ENCODE results near the gene TOMT. TPM values are rescaled to one million over a fixed set of nuclear protein-coding genes. Genes with fewer than 3 reads are reported as not detected.

TOMT gene
- total RNA-seq, 2 experiments from 2014 or later: not detected

DNA sequence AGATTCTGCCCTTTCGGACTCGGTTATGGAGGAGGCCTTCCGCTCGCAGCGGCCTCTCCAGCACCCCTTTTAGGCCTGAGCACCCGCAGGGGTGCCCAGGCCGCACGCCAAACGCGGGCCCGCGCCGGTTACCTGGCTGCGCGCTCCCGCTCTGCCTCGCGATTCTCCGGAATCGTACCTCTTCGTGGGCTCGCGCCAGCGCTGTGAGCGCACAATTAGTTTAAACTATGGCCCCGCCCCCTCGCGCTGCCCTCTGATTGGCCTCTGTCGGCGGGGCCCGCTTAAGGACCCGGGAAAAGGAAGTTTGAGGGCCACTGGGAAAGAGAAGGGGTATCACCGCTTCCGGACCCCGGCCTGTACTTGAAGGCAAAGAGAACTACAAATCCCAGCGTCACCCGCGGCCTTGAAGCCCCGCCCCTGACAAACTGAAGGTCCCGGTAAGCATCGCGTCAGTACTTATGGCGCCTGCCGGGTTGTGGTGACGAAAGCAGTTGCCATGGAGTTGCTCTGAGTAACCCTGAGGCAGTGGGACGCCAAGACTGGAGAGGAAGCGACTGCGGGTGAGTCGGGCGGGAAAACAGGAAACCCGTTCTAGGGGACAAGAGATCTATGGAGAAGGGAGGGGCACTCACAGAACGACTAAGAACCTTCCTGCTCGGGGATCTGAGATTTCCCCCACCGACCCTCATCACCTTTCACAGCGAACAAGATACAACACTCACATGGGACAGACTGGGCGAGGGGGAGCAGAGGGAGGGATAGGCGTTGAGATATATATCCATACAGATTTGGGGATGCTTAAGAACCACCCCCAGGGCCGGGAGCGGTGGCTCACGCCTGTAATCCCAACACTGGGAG lies 25.2 kb upstream of the TOMT start, which contains the start of the genes LRRC51 and NUMA1:
TSS of gene LRRC51 (plus strand) at position 525 of the 858 bp plus-strand sequence. CDS start 8,234 bp downstream, outside the sequence.
TSS of gene NUMA1 (minus strand) at position 217 of the 858 bp plus-strand sequence. CDS start 44,599 bp downstream, outside the sequence.
- DNase-seq (peak; percentile 100), ATAC-seq (peak; percentile 93)
- CTCF ChIA-PET: interaction anchor here (1.0 to 2.4 kb wide), 4 partner anchors 10 to 55 kb away, joined by 6 to 26 read pairs (median 15); no protein-coding TSS in a partner anchor
- POLR2A ChIA-PET: interaction anchor here (0.8 to 3.4 kb wide), 6 partner anchors 10 to 71 kb away, joined by 3 to 15 read pairs (median 4); no protein-coding TSS in a partner anchor
- H3K4me3 Mint-ChIP-seq: peak within 1 kb of the TSS; percentile 99
- no peaks in the 10 kb centered on the region for H3K27me3 Mint-ChIP-seq
- H3K4me1 Mint-ChIP-seq (ENCODE audit: low read depth): peaks cover 34% of the 10 kb centered on the region
- no peaks in the 10 kb centered on the region for H3K9me3 Mint-ChIP-seq
- TF ChIP-seq, protein P1, sequence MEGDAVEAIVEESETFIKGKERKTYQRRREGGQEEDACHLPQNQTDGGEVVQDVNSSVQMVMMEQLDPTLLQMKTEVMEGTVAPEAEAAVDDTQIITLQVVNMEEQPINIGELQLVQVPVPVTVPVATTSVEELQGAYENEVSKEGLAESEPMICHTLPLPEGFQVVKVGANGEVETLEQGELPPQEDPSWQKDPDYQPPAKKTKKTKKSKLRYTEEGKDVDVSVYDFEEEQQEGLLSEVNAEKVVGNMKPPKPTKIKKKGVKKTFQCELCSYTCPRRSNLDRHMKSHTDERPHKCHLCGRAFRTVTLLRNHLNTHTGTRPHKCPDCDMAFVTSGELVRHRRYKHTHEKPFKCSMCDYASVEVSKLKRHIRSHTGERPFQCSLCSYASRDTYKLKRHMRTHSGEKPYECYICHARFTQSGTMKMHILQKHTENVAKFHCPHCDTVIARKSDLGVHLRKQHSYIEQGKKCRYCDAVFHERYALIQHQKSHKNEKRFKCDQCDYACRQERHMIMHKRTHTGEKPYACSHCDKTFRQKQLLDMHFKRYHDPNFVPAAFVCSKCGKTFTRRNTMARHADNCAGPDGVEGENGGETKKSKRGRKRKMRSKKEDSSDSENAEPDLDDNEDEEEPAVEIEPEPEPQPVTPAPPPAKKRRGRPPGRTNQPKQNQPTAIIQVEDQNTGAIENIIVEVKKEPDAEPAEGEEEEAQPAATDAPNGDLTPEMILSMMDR (IDR thresholded peaks at IDR 0.05): no peak
- peaks cover 19% of the 10 kb centered on the region for H3K36me3 Mint-ChIP-seq (ENCODE audit: low read depth)
- intact Hi-C loops (cut with micrococcal nuclease): loop anchor here (1.0 to 5.0 kb wide), 2 partner anchors 32 to 38 kb away; partner anchors contain the start of gene ANAPC15
- peak within 1 kb of the TSS; percentile 99 for H3K27ac Mint-ChIP-seq

DNA sequence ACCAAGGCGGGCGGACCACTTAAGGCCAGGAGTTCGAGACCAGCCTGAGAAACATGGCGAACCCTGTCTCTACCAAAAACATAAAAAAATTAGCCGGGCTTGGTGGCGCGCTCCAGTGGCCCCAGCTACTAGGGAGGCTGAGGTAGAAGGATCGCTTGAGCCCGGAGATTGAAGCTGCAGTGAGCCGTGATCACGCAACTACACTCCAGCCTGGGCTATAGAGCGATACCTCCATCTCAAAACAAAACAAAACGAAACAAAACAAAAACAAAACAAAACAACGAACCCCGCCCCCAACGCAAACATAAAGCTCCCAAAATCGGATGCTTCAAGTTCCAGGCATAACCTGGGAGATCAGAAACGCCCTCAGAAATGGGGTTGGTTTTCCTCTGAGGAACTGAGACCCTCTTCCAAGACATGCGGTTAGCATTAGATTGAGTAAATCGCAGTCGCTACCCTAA lies 24.5 kb upstream of the TOMT start:
- Mint-ChIP-seq H3K27ac (peak overlapping the region; percentile 99), H3K27me3 (no peaks in the 10 kb centered on the region), H3K36me3 (ENCODE audit: low read depth) (peaks cover 21% of the 10 kb centered on the region), H3K4me1 (ENCODE audit: low read depth) (peaks cover 41% of the 10 kb centered on the region), H3K4me3 (peak overlapping the region; percentile 99), H3K9me3 (no peaks in the 10 kb centered on the region)
- DNase-seq (no peak), ATAC-seq (no peak)
- intact Hi-C loops (cut with micrococcal nuclease): loop anchor here (5.0 kb wide), 1 partner anchor 39 kb away; no protein-coding TSS in a partner anchor
- ChIA-PET POLR2A (interaction anchor here (0.8 to 3.4 kb wide), 9 partner anchors 10 to 72 kb away, joined by 3 to 15 read pairs (median 5); no protein-coding TSS in a partner anchor), CTCF (interaction anchor here (1.1 to 2.4 kb wide), 5 partner anchors 10 to 281 kb away, joined by 3 to 26 read pairs (median 10); no protein-coding TSS in a partner anchor)
- TF ChIP-seq, protein P1 (IDR thresholded peaks at IDR 0.05): no peak

GRCh38 chr11:72081821-72082453 lies 23.8 kb upstream of the TOMT start:
- ChIA-PET POLR2A (interaction anchor here (0.9 to 3.4 kb wide), 9 partner anchors 10 to 72 kb away, joined by 3 to 15 read pairs (median 4); no protein-coding TSS in a partner anchor), CTCF (interaction anchor here (1.1 to 2.4 kb wide), 7 partner anchors 9 to 282 kb away, joined by 3 to 26 read pairs (median 3); no protein-coding TSS in a partner anchor)
- Mint-ChIP-seq H3K4me1 (ENCODE audit: low read depth) (peaks cover 41% of the 10 kb centered on the region), H3K27ac (peak overlapping the region; percentile 69), H3K4me3 (peak overlapping the region; percentile 99), H3K36me3 (ENCODE audit: low read depth) (peaks cover 18% of the 10 kb centered on the region), H3K9me3 (no peaks in the 10 kb centered on the region), H3K27me3 (no peaks in the 10 kb centered on the region)
- DNase-seq (no peak), ATAC-seq (no peak)
- intact Hi-C loops (cut with micrococcal nuclease): loop anchor here (5.0 kb wide), 1 partner anchor 40 kb away; no protein-coding TSS in a partner anchor
- TF ChIP-seq, protein P1 (IDR thresholded peaks at IDR 0.05): no peak

- Mint-ChIP-seq H3K27me3 (no peaks in the 10 kb centered on the region), H3K36me3 (ENCODE audit: low read depth) (peaks cover 14% of the 10 kb centered on the region), H3K27ac (no peak overlapping the region), H3K4me3 (no peak overlapping the region), H3K4me1 (ENCODE audit: low read depth) (peaks cover 34% of the 10 kb centered on the region), H3K9me3 (no peaks in the 10 kb centered on the region)
- TF ChIP-seq, protein P1 (IDR thresholded peaks at IDR 0.05): no peak
- no peak for ATAC-seq
- intact Hi-C loops (cut with micrococcal nuclease): loop anchor here (5.0 kb wide), 1 partner anchor 41 kb away; no protein-coding TSS in a partner anchor
- ChIA-PET POLR2A (interaction anchor here (0.5 kb wide), 1 partner anchor 110 kb away, joined by 3 read pairs; no protein-coding TSS in a partner anchor), CTCF (interaction anchor here (5.1 kb wide), 1 partner anchor 58 kb away, joined by 37 read pairs; no protein-coding TSS in a partner anchor)
- DNase-seq: no peak
Measured at GRCh38 chr11:72083414-72083813, 22.3 kb upstream of the TOMT start.
